Measurements from ENCODE around the gene SCMH1. TPM values are rescaled to one million over a fixed set of nuclear protein-coding genes. Genes with fewer than 3 reads are reported as not detected.

Gene SCMH1
- polyA plus RNA-seq, 12 donors: 30.5 to 55.9 (median 33.9) TPM; not detected in 1

DNA sequence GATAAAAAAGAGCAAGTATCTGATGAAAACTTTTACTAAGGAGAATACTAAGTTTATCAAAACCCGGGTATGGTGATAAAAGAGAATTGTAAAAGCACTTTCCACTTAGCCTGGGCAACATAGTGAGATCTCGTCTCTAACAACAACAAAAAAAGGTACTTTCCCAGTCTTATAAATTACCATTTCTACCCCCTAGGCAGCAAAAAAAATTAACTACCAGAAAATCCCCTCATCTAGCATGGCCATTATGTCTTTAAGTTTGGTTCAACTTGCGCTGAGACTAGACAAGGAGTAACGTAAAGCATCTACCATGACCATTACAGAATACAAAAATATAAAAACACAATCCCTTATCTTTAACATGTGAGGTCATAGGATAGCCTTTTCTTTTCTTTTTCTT lies 141.9 kb downstream of the SCMH1 start:
- no peak for DNase-seq

DNA sequence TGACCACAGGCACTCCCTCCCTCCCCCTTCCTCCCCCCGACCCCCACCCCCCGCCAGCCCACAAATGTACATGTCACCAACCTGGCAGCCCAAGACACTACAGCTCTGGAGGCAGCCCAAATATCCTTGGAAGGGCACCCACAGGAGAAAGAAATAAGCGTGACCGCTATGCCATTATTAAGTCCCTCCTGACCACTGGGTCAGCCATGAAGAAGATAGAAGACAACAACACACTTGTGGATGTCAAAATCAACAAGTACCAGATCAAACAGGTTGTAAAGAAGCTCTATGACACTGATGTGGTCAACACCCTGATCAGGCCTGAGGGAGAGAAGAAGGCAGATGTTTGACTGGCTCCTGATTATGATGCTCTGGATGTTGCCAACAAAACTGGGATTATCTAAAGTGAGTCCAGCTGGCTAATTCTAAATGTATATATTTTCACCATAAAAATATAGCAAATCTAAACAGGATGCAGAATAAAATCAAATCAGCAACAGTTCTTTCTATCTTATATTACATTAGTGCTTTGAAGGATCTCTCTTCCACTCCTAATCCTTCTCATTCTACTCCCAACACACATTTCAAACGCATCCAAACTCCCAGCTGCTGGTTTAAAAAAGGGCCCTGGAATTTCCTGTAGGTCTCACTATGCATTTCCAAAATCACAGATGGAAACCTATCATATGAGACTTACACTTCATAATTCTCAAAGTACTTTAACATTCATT lies 143.2 kb downstream of the SCMH1 start:
- no peak for DNase-seq

DNA sequence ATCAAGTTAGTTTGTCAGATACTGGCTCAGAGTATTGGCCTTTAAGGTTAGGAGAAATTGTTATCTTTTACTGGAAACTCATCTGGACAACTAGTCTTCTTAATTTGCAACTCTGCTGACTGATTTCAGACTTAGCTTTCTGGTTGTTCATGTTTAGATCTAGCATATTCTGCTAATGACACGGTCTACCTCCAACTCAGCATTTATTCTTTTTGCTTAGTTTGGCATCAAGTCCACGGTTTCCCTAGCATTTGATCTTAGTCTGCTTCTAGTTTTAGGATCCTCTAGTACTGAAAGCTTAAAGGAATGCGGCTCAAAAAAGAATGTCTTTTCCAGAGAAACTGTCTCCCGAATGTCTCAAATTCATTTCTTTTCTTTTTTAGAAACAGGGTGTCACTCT lies 145.0 kb downstream of the SCMH1 start:
- DNase-seq: no peak

DNA sequence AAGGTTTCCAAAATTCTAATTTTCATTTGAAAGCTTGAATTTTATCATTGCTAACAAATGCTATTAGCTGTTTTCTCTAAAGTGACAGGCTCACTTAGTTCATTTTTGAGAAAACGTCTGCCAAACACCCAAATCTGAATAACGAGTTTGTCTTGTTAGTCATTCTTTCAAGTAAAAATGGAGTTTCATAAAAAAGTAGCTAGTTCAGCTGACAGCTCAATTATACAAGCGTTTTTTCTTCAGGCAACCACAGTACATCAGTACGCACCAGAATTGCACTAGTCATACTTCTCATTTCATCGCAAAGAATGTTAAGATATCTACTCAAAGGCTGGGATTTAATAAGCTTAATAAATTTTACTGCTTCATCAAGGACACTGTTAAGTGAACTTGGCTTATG lies 148.3 kb downstream of the SCMH1 start:
- no peak for DNase-seq

DNA sequence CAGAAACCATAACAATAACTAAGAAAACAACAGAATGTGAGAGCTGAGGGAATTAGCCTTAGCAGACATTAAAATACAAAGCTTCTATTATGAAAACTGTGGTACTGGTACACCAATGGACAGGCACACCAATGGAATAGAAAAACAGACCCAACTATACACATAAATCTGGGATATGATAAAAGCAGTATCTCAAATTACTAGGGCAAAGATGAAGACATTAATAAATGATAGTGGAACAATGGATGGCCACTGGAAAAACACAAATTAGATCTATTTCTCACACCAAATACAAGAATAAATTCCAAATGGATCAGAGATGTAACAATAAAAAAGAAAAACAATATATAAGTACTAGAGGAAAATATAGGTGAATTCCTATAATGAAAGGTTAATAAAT lies 155.2 kb downstream of the SCMH1 start:
- DNase-seq: no peak

DNA sequence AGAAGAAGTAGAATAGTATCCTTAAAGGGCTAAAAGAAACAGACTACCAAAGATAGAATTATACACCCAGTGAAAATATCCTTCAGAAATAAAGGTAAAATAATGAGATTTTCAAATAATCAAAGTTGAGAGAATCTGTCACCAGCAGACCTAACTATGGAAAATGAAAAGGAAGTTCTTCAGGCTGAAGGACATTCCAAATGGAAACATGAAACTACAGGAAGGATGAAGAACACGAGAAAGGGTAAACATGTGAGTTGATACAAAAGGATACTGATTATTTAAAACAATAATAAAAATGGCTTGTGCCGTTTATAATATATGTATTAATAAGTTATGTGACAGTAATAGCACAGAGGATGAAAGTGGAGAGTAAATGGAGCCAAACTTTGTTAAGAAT lies 163.5 kb downstream of the SCMH1 start:
- DNase-seq: no peak

DNA sequence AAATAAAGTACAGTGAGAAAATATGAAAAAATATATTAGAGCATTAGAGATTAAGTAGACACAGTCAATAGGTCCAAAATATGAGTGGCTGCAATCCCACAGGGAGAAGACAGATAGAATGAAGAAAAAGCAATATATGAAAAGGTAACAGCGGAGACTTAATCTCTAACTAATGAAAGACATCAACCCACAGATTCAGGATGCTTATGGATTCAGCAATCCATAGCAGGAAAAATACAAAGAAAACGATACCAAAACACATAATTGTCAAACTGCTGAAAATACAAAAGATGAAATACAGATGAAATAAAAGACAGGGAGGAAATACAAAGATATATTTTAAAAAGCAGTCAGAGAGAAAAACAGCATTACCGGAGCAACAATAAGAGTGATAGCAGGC lies 163.9 kb downstream of the SCMH1 start:
- no peak for DNase-seq

DNA sequence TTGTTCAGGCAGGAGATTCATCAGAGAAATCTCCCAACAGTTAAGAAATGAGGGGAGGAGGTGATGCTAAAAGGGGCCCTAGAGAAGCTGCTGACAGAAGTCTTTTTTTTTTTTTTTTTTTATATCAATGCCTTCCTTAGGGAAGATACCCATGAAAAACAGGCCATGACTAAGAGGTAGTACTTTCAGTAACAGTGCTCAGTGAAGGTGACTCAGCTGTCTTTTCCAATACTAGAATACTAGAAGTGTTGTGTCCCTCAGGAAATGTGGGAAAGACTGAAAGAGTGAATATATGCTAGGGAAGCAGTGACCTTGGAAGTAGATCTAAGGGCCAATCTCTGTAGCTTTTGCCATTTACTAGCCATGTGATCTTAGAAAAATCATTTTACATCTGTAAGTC lies 168.1 kb downstream of the SCMH1 start:
- no peak for DNase-seq

DNA sequence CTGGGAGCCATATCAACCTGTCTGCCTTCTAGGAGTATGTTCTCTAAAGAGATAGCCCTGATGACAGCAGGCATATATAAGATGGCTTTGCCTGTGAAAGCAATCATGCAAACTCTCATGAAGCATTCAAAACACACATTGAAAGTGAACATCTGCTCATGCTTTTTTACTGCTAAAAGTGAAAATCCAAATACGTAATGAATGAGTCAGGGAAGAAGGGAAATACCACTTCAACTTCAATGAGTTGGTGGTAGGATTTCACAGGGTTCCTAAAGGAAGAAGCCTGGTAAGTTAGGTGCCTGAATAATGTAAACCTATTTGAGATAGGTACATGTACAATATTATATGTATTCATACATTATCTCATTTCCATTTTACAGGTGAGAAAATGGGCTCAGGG lies 170.1 kb downstream of the SCMH1 start:
- DNase-seq: no peak

DNA sequence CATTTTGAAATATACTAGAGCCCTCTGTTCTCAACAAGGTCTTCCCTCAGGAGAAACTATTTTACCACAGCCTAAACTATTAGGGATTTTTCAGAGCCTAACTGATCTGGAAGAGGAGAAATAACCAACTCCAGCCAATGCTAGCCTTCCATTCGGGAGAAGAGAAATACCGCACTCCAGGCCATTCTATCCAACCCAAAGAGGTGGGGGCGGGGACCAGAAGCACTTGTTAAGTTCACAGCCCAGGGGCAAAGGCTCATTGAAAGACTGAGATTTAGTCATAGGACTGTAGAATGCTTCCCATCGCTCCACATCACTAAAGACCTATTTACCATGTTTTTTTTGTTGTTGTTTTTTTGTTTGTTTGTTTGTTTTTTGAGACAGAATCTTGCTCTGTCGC lies 185.2 kb downstream of the SCMH1 start:
- no peak for DNase-seq

DNA sequence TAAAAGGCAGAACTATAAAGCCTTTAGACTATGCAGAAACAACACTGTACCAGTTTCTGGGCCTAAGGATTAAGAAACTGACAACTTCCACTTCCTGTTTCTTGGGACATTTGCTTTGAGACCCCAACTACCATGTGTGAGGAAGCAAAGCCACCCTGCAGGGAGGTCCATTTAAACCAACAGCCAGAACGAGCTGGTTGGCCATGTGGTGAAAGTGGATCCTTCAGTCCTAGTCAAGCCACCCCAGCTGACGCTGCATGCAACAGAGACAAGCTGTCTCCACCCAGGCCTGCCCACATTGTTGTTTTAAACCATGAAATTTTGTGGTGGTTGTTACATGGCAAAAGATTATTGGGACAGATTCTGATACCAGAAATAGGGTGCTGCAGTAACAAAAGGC lies 188.8 kb downstream of the SCMH1 start:
- no peak for DNase-seq

DNA sequence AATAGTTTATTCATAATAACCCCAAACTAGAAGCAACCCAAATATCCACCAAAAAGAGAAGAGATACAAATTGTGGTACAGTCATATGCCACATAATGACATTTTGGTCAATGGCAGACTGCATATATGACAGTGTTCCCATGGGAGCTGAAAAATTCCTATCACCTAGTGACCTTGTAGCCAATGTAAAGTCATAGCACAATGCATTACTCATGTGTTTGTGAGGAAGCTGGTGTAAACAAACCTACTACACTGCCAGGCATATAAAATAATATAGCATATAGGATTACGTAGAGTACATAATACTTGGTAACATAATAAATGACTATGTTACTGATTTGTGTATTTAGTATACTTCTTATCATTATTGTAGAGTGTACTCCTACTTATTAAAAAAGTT lies 191.1 kb downstream of the SCMH1 start:
- no peak for DNase-seq

DNA sequence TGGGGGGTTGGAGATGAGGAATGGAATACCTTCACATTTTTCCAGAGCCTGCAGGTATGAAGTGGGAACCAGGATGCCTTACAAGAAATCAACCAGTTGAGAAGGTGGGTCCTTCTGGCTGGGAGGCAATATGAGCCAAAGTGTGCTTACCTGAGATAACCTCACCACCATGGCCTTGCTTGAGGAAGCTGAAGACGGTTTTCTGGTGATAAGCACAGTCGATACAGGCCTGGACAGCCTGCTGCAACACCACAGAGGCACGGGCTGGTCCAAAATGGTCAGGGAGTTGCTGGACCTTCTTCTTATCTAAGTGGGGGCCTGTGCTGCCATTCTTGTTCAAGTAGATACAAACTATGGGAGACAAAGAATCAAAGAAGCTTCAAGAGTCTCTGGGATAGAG lies 193.6 kb downstream of the SCMH1 start:
- DNase-seq: no peak

DNA sequence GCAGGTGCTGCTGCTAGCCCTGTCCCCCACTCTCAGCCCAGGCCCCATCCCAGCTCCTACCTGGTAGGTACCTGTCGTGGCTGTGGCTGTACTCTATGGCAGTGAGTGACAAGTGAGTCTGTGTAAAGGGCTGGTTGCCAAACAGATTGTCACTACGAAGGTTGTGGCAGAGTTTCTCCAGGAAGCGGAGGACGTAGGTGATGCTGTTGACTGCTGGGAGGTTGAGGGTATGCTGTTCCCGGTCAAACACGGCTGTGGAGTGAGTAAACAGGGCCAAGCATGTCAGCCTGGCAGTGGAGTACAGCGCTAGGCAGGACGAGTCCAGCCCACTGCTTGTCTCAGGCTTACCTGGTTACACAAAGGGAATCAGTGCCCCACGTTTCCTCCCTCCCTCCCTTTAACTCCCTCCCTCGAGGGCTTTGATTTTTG lies 195.7 kb downstream of the SCMH1 start:
- no peak for DNase-seq

DNA sequence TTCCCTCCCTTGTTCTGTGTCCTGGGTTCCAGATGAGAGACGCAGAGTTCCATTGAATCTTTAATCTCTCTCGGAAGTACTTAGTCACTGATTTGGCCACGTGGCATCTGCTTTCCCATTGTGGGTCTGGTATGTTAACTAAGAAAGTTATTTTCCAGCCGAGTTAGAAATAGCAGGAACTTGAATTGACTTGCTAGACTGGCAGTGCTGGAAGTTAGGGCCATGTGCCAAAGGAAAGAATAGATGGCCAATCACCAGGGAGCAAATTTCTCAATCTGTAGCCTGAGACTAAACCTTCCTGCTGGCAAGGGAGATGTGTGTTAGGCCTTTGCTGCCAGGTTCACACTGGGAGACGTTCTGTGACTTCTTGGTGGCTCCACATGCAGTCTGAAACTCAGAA lies 196.4 kb downstream of the SCMH1 start:
- peak; percentile 35 for DNase-seq

DNA sequence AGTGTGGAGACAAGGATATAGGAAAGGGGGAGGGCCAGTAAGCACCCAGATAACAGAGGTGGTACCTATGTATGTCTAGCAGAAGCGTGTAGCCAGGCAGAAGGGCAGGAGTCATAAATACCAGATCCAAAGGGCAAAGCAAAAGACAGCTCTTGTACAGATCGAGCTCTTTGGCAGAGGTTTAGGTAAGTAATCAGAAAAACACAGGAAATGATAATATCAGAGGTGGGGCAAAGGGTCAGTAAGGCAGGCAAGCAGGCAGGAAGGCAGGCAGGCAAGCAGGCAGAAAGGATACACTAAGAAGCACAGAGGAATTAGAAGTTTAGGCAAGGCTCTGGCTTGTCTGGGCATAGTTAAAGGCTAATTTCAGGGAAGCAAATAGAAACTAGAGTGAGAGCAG lies 197.9 kb downstream of the SCMH1 start:
- DNase-seq: no peak

DNA sequence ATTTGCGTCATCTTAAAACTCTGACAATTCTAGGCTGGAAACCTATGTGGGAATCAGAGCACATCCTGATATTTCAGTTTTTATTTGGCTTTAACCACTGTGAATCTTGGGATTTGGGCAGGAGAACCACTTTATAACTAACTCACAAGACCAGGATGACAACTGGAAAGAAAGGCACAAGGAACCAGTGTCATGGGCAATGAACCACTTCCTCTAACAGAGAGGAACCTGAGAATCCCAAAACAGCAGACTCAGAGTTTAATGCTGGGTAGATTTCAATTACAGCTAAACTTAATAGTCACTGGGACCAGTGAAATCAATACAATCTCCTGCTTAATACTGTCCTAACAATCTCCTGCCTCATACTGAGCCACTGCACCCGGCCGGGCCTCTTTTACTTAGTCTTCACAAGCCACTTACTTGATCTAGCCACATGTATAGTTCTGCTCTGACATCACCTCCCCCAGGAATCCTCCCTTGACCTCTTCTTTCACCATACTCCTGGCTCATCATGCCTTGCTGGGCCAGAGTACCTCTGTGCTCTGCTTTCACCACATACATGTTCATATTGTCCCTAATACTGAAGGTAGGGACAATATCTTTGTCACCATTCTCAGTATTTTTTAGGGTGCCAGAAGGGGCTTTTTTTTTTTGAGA lies 200.4 kb downstream of the SCMH1 start:
- no peak for DNase-seq

DNA sequence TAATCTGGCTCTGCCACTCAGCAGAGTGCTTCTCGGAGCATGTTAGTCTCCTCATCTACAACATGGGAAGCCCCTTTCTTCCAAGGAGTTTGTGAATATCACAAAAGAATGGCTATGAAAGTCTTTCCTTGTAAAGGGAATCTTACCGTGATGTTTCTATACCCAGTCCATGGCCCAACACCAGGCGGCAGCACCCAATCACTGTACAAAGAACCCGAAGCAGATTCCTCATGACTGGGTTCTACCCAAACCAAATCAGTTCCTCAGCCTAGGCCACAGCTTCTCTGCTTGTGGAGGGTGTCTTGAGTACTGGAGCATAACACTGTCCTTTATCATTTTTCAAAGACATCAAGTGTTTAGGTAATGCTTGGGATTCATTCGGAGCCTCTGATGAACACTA lies 204.0 kb downstream of the SCMH1 start:
- no peak for DNase-seq

DNA sequence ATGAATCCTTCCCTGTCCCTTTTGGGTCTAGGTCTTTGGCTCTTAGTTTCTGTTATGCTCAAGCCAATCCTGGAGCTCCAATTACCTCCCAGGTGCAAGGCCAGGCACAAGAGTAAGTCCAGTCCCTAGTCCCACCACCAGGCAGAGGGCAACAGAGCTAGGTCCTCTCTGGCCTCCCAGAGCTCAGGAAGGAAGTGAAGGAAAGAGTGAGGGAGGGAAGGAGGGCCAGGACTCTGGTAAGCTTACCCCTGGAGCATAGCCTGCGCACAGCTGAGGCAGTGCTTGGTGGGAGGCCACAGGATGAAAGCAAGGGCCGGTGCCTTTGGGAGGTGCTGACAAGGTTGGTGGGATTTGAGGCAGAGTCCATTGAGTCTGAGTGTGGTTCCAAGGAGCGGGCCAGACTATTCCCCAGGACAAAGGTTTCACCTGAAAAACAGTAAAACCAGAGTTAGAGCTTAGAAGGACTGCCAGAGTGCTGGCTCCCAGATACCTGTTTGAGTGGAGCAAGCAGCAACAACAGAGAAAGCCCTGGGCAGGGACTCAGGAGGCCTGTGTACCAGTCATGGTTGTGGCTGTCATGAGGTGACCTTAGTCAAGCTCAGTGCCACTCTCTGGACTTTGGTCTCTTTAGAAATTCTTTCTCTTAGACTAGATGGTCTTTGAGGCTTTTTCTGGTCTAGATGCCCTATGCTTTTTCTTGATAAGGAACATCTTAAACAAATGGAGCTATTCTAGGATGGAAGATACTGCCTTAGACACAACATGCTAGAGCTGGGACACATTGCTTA lies 204.8 kb downstream of the SCMH1 start:
- no peak for DNase-seq

DNA sequence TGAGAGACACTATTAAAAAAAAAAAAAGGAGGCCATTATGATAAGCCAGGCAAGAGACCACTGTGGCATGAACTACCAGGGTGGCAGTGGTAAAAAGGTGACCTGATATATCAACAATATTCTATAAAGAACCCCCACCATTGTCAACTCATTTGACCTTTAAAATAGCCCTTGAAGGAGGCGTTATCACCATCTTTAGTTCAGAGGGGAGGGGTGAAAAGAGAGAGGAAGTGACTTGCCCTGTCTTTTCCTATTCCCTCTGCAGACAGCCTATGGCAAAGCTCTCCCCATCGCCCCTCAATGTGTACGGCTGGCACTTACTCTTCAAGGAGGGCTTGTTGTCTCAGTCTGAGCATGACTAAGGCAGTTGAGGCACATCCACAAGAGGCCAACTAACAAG lies 208.8 kb downstream of the SCMH1 start:
- no peak for DNase-seq

DNA sequence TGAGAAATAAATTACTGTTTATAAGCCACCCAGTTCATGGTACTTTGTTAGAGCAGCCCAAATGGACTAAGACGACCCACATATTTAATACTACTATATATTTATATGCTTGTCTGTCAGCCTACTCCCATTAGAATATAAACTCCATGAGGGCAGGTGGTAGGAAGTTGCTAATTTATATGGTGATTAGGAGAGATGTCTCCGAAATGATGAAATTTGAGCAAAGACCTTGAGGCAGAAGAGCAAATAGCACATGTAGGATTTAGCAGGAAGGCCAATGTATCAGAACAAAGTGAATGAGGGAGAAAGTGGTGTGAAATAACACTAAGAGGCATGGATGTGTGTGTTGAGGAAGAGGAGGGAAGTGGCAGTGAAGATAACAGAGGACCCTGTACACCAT lies 210.0 kb downstream of the SCMH1 start:
- no peak for DNase-seq

DNA sequence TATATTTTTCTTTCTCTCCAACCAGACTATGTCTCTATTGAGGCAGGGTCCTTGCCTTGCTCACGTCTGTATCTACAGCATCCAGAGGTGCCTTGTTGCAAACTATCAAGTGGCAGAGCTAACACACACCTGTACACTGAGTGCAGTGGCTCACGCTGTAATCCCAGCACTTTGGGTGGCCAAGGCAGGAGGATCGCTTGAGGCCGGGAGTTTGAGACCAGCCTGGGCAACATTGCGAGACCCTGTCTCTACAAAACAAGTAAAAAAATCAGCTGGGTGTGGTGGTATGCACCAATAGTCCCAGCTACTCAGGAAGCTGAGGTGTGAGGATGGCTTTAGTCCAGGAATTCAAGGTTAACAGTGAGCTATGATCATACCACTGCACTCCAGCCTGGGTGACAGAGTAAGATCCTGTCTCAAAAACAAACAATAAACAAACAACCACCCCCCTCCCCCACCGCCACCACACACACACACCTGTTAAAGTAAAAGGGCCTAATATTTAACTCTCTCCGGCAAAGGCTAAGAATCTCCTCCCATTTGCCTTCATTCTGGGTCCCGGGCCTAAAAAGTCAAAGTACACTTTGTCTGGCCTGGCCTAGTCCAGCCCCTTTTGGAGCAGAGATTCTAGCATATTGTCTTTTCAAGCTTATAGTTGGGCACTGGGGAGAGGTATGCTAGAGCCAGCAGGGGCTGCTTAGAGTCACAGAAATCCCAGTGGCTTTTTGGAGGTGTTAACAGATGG lies 211.1 kb downstream of the SCMH1 start:
- DNase-seq: no peak
